ENCODE data around the gene COG6. TPM values are rescaled to one million over a fixed set of nuclear protein-coding genes. Genes with fewer than 3 reads are reported as not detected.

Gene COG6
- total and polyA plus RNA-seq, 2 experiments from 2014 or later: 29.5 to 52.6 TPM

GRCh38 chr13:39618561-39618960 lies 36.9 kb upstream of the COG6 start:
- no peak for DNase-seq (ENCODE audit: low read depth in 1 of 2, low spot score in 1 of 2)
- H3K4me1 ChIP-seq (ENCODE audit: low read depth): no peaks in the 10 kb centered on the region
- no peaks in the 10 kb centered on the region for H3K36me3 ChIP-seq
- H3K4me3 ChIP-seq: no peak overlapping the region
- no peak overlapping the region for H3K27ac ChIP-seq
- H3K9me3 ChIP-seq (ENCODE audit: low read depth): no peaks in the 10 kb centered on the region
- TF ChIP-seq CTCF (IDR thresholded peaks at IDR 0.05; ENCODE audit: low read depth, low read length): no peak
- H3K27me3 ChIP-seq: no peaks in the 10 kb centered on the region

GRCh38 chr13:39623466-39623865 lies 32.0 kb upstream of the COG6 start:
- DNase-seq (ENCODE audit: low read depth in 1 of 2, low spot score in 1 of 2): no peak
- H3K36me3 ChIP-seq: no peaks in the 10 kb centered on the region
- H3K4me1 ChIP-seq (ENCODE audit: low read depth): no peaks in the 10 kb centered on the region
- no peaks in the 10 kb centered on the region for H3K9me3 ChIP-seq (ENCODE audit: low read depth)
- H3K27ac ChIP-seq: no peak overlapping the region
- no peak for TF ChIP-seq CTCF (IDR thresholded peaks at IDR 0.05; ENCODE audit: low read depth, low read length)
- H3K4me3 ChIP-seq: no peak overlapping the region
- H3K27me3 ChIP-seq: no peaks in the 10 kb centered on the region

- Histone ChIP-seq H3K9me3 (ENCODE audit: low read depth) (no peaks in the 10 kb centered on the region), H3K36me3 (no peaks in the 10 kb centered on the region), H3K27me3 (no peaks in the 10 kb centered on the region), H3K4me1 (ENCODE audit: low read depth) (no peaks in the 10 kb centered on the region), H3K4me3 (no peak overlapping the region), H3K27ac (no peak overlapping the region)
- no peak for DNase-seq (ENCODE audit: low read depth in 1 of 2, low spot score in 1 of 2)
- TF ChIP-seq CTCF (IDR thresholded peaks at IDR 0.05; ENCODE audit: low read depth, low read length): no peak
Measured at GRCh38 chr13:39631307-39631706, 24.2 kb upstream of the COG6 start.

GRCh38 chr13:39632994-39633393 lies 22.5 kb upstream of the COG6 start:
- Histone ChIP-seq H3K4me3 (no peak overlapping the region), H3K9me3 (ENCODE audit: low read depth) (no peaks in the 10 kb centered on the region), H3K36me3 (no peaks in the 10 kb centered on the region), H3K4me1 (ENCODE audit: low read depth) (no peaks in the 10 kb centered on the region), H3K27ac (no peak overlapping the region), H3K27me3 (no peaks in the 10 kb centered on the region)
- TF ChIP-seq CTCF (IDR thresholded peaks at IDR 0.05; ENCODE audit: low read depth, low read length): no peak
- DNase-seq (ENCODE audit: low read depth in 1 of 2, low spot score in 1 of 2): no peak

- H3K36me3 ChIP-seq: no peaks in the 10 kb centered on the region
- no peaks in the 10 kb centered on the region for H3K4me1 ChIP-seq (ENCODE audit: low read depth)
- H3K9me3 ChIP-seq (ENCODE audit: low read depth): no peaks in the 10 kb centered on the region
- no peak overlapping the region for H3K4me3 ChIP-seq
- TF ChIP-seq CTCF (IDR thresholded peaks at IDR 0.05; ENCODE audit: low read depth, low read length): no peak
- H3K27me3 ChIP-seq: no peaks in the 10 kb centered on the region
- no peak for DNase-seq (ENCODE audit: low read depth in 1 of 2, low spot score in 1 of 2)
- H3K27ac ChIP-seq: no peak overlapping the region
Measured at GRCh38 chr13:39635564-39635963, 19.9 kb upstream of the COG6 start.

- Histone ChIP-seq H3K4me3 (no peak overlapping the region), H3K9me3 (ENCODE audit: low read depth) (no peaks in the 10 kb centered on the region), H3K4me1 (ENCODE audit: low read depth) (no peaks in the 10 kb centered on the region), H3K36me3 (no peaks in the 10 kb centered on the region), H3K27ac (no peak overlapping the region), H3K27me3 (no peaks in the 10 kb centered on the region)
- no peak for DNase-seq (ENCODE audit: low read depth in 1 of 2, low spot score in 1 of 2)
- no peak for TF ChIP-seq CTCF (IDR thresholded peaks at IDR 0.05; ENCODE audit: low read depth, low read length)
Measured at GRCh38 chr13:39637890-39638289, 17.6 kb upstream of the COG6 start.

Measured in cardiac muscle cell (in vitro differentiated cells and primary cell).